Prostate gland (tissue), 2 donors: ENCODE data around the gene PEAR1. TPM values are rescaled to one million over a fixed set of nuclear protein-coding genes. Genes with fewer than 3 reads are reported as not detected.

Experiments used
- DNase-seq: peaks from one replicate; pipeline ENCODE4 v3.0.0-alpha.2; 2019; ENCODE audit warnings: low spot score
- H3K27ac ChIP-seq, 2 donors: fragments of 200-600 bp; sonication (generic); 2 replicates each; pipeline ENCODE4 v1.5.1; 2017 to 2019
- H3K27me3 ChIP-seq: fragments of 200-600 bp; sonication (generic); replicated peaks from 2 replicates; pipeline ENCODE4 v1.5.1; 2019; ENCODE audit not compliant: insufficient read depth
- H3K36me3 ChIP-seq, 2 donors: fragments of 200-600 bp; sonication (generic); 1 replicate in 1 of 2; 2 replicates in 1 of 2; pipeline versions ENCODE4 v1.5.1 to v1.8.1; 2017 to 2019
- H3K4me1 ChIP-seq: fragments of 200-600 bp; sonication (generic); replicated peaks from 2 replicates; pipeline ENCODE4 v1.5.1; 2019
- H3K4me3 ChIP-seq, 2 donors: fragments of 200-600 bp; sonication (generic); 2 replicates each; pipeline ENCODE4 v1.5.1; 2017 to 2019
- H3K9me3 ChIP-seq: fragments of 200-600 bp; sonication (generic); 2 replicates; pipeline ENCODE4 v1.5.1; 2017
- CTCF ChIP-seq, 4 experiments: fragments of 200-600 bp in 2 of 4; fragments of 450-650 bp in 2 of 4; sonication (generic) in 2 of 4; IDR thresholded peaks; 1 replicate in 3 of 4; 2 replicates in 1 of 4; pipeline ENCODE4 v1.5.1; 2016 to 2019; ENCODE audit warnings: antibody characterized with exemption in 4 of 4, mild to moderate bottlenecking in 2 of 4, moderate library complexity in 2 of 4
- POLR2A ChIP-seq: fragments of 450-650 bp; IDR thresholded peaks from one replicate; pipeline ENCODE4 v1.6.1; 2016; ENCODE audit warnings: antibody characterized with exemption, mild to moderate bottlenecking
- POLR2AphosphoS5 ChIP-seq: sonication (generic); formaldehyde crosslinking; IDR thresholded peaks from one replicate; pipeline ENCODE4 v1.6.1; 2017; ENCODE audit warnings: antibody characterized with exemption
- WGBS: methylation state at CpG from one replicate; pipeline ENCODE4 v1.1.5; 2018; 5-methylcytosine and 5-hydroxymethylcytosine counted together
- intact Hi-C: fragments of 100-400 bp; cut with DNase I; formaldehyde crosslinking; loops from one replicate; pipeline ENCODE4 v1.14.2; 2022
- total RNA-seq, 2 donors: library from RNA; depleted of rRNA; stranded (reverse); fragments of >200 nt; gene quantifications; one replicate each; pipeline ENCODE4 v1.1.0, GENCODE V29; 2016

The PEAR1 gene
- total RNA-seq, 2 donors from 2014 or later, result 3.6 to 20.0 TPM

- Histone ChIP-seq H3K9me3 (no peaks in the 10 kb centered on the region), H3K4me3 (no peak overlapping the region), H3K4me1 (no peaks in the 10 kb centered on the region), H3K36me3 (no peaks in the 10 kb centered on the region), H3K27me3 (no peaks in the 10 kb centered on the region), H3K27ac (no peak overlapping the region)
- WGBS, result 60% methylated on average over 10 of the region's 10 CpGs
- no peak for TF ChIP-seq POLR2AphosphoS5
- no peak for TF ChIP-seq CTCF (IDR thresholded peaks at IDR 0.05)
- TF ChIP-seq POLR2A, result no peak
- DNase-seq, result no peak
- intact Hi-C loops, result loop anchor here (5.0 kb wide), 1 partner anchor 47 kb away; no protein-coding TSS in a partner anchor
Measured at GRCh38 chr1:156884560-156885184, 8.8 kb upstream of the PEAR1 start.

- intact Hi-C loops, result loop anchor here (5.0 kb wide), 1 partner anchor 48 kb away; no protein-coding TSS in a partner anchor
- Histone ChIP-seq H3K36me3 (no peaks in the 10 kb centered on the region), H3K27me3 (no peaks in the 10 kb centered on the region), H3K27ac (no peak overlapping the region), H3K4me1 (no peaks in the 10 kb centered on the region), H3K4me3 (no peak overlapping the region), H3K9me3 (no peaks in the 10 kb centered on the region)
- TF ChIP-seq POLR2AphosphoS5, result no peak
- no peak for TF ChIP-seq CTCF (IDR thresholded peaks at IDR 0.05)
- no peak for TF ChIP-seq POLR2A
- 33% methylated on average over 1 of the region's 1 CpG for whole genome bisulfite sequencing
- no peak for DNase-seq
Measured at GRCh38 chr1:156885314-156885713, 8.2 kb upstream of the PEAR1 start.

DNA sequence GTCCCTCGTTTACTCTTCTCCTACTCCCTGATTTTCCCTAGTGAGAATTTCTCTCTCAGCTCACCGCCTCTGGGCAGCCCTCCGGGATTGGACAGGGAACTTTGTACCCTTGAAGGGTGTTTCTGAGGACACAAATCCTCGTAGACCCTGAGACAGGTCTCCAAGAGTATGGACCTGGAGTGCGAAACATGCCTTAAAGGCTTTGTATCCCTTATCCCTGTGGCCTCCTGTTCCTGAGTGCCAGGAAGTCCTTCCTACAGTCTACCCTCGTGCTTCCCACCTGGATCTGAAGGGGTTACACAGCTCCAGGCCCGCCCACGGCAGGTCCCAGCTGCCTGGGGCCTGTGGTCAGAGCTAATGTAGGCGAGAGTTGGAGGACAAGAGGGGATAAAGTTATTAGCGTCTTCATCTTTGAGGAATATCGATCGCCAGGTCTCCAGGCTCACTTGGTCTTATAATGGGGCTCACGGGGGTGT, 7.6 kb upstream of the PEAR1 start:
- Histone ChIP-seq H3K4me1 (no peaks in the 10 kb centered on the region), H3K27me3 (no peaks in the 10 kb centered on the region), H3K27ac (no peak overlapping the region), H3K9me3 (no peaks in the 10 kb centered on the region), H3K36me3 (no peaks in the 10 kb centered on the region), H3K4me3 (no peak overlapping the region)
- TF ChIP-seq POLR2A (no peak), POLR2AphosphoS5 (no peak), CTCF (IDR thresholded peaks at IDR 0.05) (no peak)
- intact Hi-C loops, result loop anchor here (5.0 kb wide), 1 partner anchor 49 kb away; no protein-coding TSS in a partner anchor
- 61% methylated on average over 13 of the region's 13 CpGs for WGBS
- no peak for DNase-seq

- no peaks in the 10 kb centered on the region for H3K27me3 ChIP-seq
- intact Hi-C loops, result loop anchor here (5.0 kb wide), 1 partner anchor 49 kb away; no protein-coding TSS in a partner anchor
- no peak for DNase-seq
- WGBS, result 43% methylated on average over 6 of the region's 6 CpGs
- no peaks in the 10 kb centered on the region for H3K4me1 ChIP-seq
- no peak overlapping the region for H3K27ac ChIP-seq
- no peak overlapping the region for H3K4me3 ChIP-seq
- H3K9me3 ChIP-seq, result no peaks in the 10 kb centered on the region
- no peak for TF ChIP-seq CTCF (IDR thresholded peaks at IDR 0.05)
- TF ChIP-seq POLR2A, result no peak
- TF ChIP-seq POLR2AphosphoS5, result no peak
- no peaks in the 10 kb centered on the region for H3K36me3 ChIP-seq
Measured at GRCh38 chr1:156886583-156887281, 6.8 kb upstream of the PEAR1 start.
